Thoracic aorta (tissue), 2 donors: ENCODE data around the gene AAGAB. TPM values are rescaled to one million over a fixed set of nuclear protein-coding genes. Genes with fewer than 3 reads are reported as not detected.
"Not testable (repeated sequence)": the region's sequence is repeated elsewhere in the genome, so short reads cannot be mapped to it uniquely, and the experiment has no call there.

Experiments
- ATAC-seq: fragments of 150-250 bp; one replicate; pipeline ENCODE4 v1.8.0; 2017; ENCODE audit warnings: low read depth; ENCODE audit not compliant: insufficient number of reproducible peaks, low FRiP score
- DNase-seq: peaks from one replicate; pipeline ENCODE4 v3.0.0-alpha.2; 2020; ENCODE audit warnings: low spot score
- H3K27ac ChIP-seq, 2 donors: fragments of 200-600 bp; sonication (generic); 1 replicate in 1 of 2; 2 replicates in 1 of 2; pipeline ENCODE4 v1.5.1; 2016; ENCODE audit warnings: mild to moderate bottlenecking in 2 of 2, moderate library complexity in 2 of 2
- H3K27me3 ChIP-seq: fragments of 200-600 bp; sonication (generic); replicated peaks from 2 replicates; pipeline ENCODE4 v1.6.0; 2016; ENCODE audit warnings: mild to moderate bottlenecking; ENCODE audit not compliant: insufficient read depth
- H3K36me3 ChIP-seq: fragments of 200-600 bp; sonication (generic); one replicate; pipeline ENCODE4 v1.5.1; 2016
- H3K4me1 ChIP-seq, 2 donors: fragments of 200-600 bp; sonication (generic); 1 replicate in 1 of 2; 2 replicates in 1 of 2; pipeline versions ENCODE4 v1.5.1 to v1.6.0; 2016; ENCODE audit warnings: low read depth in 2 of 2, mild to moderate bottlenecking in 1 of 2; ENCODE audit not compliant: control insufficient read depth in 1 of 2
- H3K4me3 ChIP-seq: fragments of 200-600 bp; sonication (generic); 2 replicates; pipeline ENCODE4 v1.5.1; 2016; ENCODE audit warnings: mild to moderate bottlenecking
- H3K9me3 ChIP-seq: fragments of 200-600 bp; sonication (generic); 2 replicates; pipeline ENCODE4 v1.5.1; 2016
- CTCF ChIP-seq: fragments of 200-600 bp; sonication (generic); IDR thresholded peaks from one replicate; pipeline ENCODE4 v1.5.1; 2019; ENCODE audit warnings: antibody characterized with exemption
- total RNA-seq, 2 donors: library from RNA; depleted of rRNA; stranded (reverse); fragments of >200 nt; gene quantifications; one replicate each; pipeline versions ENCODE4 v1.1.0 to v1.2.3, GENCODE V29; 2016

Gene AAGAB
- total RNA-seq, 2 donors from 2014 or later: 26.0 to 26.7 TPM

- Histone ChIP-seq H3K9me3 (no peaks in the 10 kb centered on the region), H3K4me3 (no peak overlapping the region), H3K27me3 (no peaks in the 10 kb centered on the region), H3K4me1 (no peaks in the 10 kb centered on the region), H3K27ac (no peak overlapping the region), H3K36me3 (no peaks in the 10 kb centered on the region)
- no peak for DNase-seq
- no peak for TF ChIP-seq CTCF
- ATAC-seq: no peak
These were observed 41.7 kb upstream of the AAGAB start for GRCh38 chr15:67296188-67296587.

- Histone ChIP-seq H3K36me3 (no peaks in the 10 kb centered on the region), H3K4me1 (no peaks in the 10 kb centered on the region), H3K9me3 (peaks cover 9% of the 10 kb centered on the region), H3K4me3 (no peak overlapping the region), H3K27me3 (no peaks in the 10 kb centered on the region), H3K27ac (no peak overlapping the region)
- DNase-seq (no peak), ATAC-seq (no peak)
- no peak for TF ChIP-seq CTCF
These were observed 35.9 kb upstream of the AAGAB start for GRCh38 chr15:67290319-67290718.

GRCh38 chr15:67286400-67286799, 31.9 kb upstream of the AAGAB start:
- not testable (repeated sequence) for H3K36me3 ChIP-seq, H3K27ac ChIP-seq, DNase-seq, H3K4me3 ChIP-seq, H3K4me1 ChIP-seq, ATAC-seq, H3K9me3 ChIP-seq, H3K27me3 ChIP-seq

- not testable (repeated sequence) for H3K27ac ChIP-seq
These were observed 31.2 kb upstream of the AAGAB start for GRCh38 chr15:67285625-67286024.

GRCh38 chr15:67281714-67282113, 27.3 kb upstream of the AAGAB start:
- TF ChIP-seq CTCF: no peak
- H3K36me3 ChIP-seq: no peaks in the 10 kb centered on the region
- H3K4me1 ChIP-seq: no peaks in the 10 kb centered on the region
- H3K27ac ChIP-seq: no peak overlapping the region
- H3K4me3 ChIP-seq: no peak overlapping the region
- no peak for DNase-seq
- no peaks in the 10 kb centered on the region for H3K27me3 ChIP-seq
- peaks cover 5% of the 10 kb centered on the region for H3K9me3 ChIP-seq
- no peak for ATAC-seq

More at GRCh38 chr15:67285625-67286024, 31.2 kb upstream of the AAGAB start:
- H3K9me3 ChIP-seq, H3K27me3 ChIP-seq, ATAC-seq, H3K4me1 ChIP-seq, H3K36me3 ChIP-seq, DNase-seq, H3K4me3 ChIP-seq: not testable (repeated sequence)

- no peak for DNase-seq
These were observed 25.8 kb upstream of the AAGAB start for GRCh38 chr15:67280217-67280616.

More at GRCh38 chr15:67280217-67280616, 25.8 kb upstream of the AAGAB start:
- Histone ChIP-seq H3K27ac (no peak overlapping the region), H3K4me3 (no peak overlapping the region), H3K27me3 (no peaks in the 10 kb centered on the region), H3K4me1 (no peaks in the 10 kb centered on the region), H3K36me3 (no peaks in the 10 kb centered on the region), H3K9me3 (no peaks in the 10 kb centered on the region)
- no peak for TF ChIP-seq CTCF
- no peak for ATAC-seq
